KMS-11 (cell line): Measurements from ENCODE around the gene UQCRC1.

Experiments
- H2AFZ ChIP-seq: fragments of 200-600 bp; sonication (generic); 2 replicates; pipeline ENCODE4 v1.6.1; 2016; ENCODE audit warnings: antibody characterized with exemption, mixed run types, low read depth
- H3K27ac ChIP-seq: fragments of 200-600 bp; sonication (generic); 2 replicates; pipeline ENCODE4 v1.6.1; 2016; ENCODE audit warnings: mild to moderate bottlenecking, mixed run types
- H3K27me3 ChIP-seq: fragments of 200-600 bp; sonication (generic); 2 replicates; pipeline ENCODE4 v1.6.1; 2017; ENCODE audit warnings: mild to moderate bottlenecking, low read depth, mixed run types, moderate library complexity; ENCODE audit not compliant: insufficient read depth
- H3K36me3 ChIP-seq: fragments of 200-600 bp; sonication (generic); 2 replicates; pipeline ENCODE4 v1.6.1; 2017; ENCODE audit warnings: mild to moderate bottlenecking, mixed run types; ENCODE audit not compliant: insufficient read depth
- H3K4me1 ChIP-seq: fragments of 200-600 bp; sonication (generic); 2 replicates; pipeline ENCODE4 v1.6.1; 2016; ENCODE audit warnings: mild to moderate bottlenecking, low read depth, mixed run types; ENCODE audit not compliant: poor library complexity, severe bottlenecking
- H3K4me2 ChIP-seq: fragments of 200-600 bp; sonication (generic); 2 replicates; pipeline ENCODE4 v1.7.0; 2016; ENCODE audit warnings: mild to moderate bottlenecking, mixed run types
- H3K4me3 ChIP-seq: fragments of 200-600 bp; sonication (generic); IDR thresholded peaks from 2 replicates; pipeline ENCODE4 v1.6.1; 2017; ENCODE audit warnings: low read depth, low read length, mixed read lengths; ENCODE audit not compliant: insufficient read depth
- H3K79me2 ChIP-seq: fragments of 200-600 bp; sonication (generic); 2 replicates; pipeline ENCODE4 v1.6.1; 2016; ENCODE audit warnings: low read depth, mixed run types; ENCODE audit not compliant: insufficient read depth
- H3K9ac ChIP-seq: fragments of 200-600 bp; sonication (generic); 2 replicates; pipeline ENCODE4 v1.6.1; 2016; ENCODE audit warnings: mild to moderate bottlenecking, mixed run types
- H4K20me1 ChIP-seq: fragments of 200-600 bp; sonication (generic); 2 replicates; pipeline ENCODE4 v1.6.1; 2016; ENCODE audit warnings: mild to moderate bottlenecking, mixed run types; ENCODE audit not compliant: insufficient read depth
- CTCF ChIP-seq: fragments of 200-600 bp; sonication (generic); conservative IDR thresholded peaks from 2 replicates; pipeline ENCODE4 v1.6.1; 2017; ENCODE audit warnings: low read depth, mild to moderate bottlenecking, antibody characterized with exemption, low read length, moderate library complexity, mixed read lengths

Gene UQCRC1

GRCh38 chr3:48635222-48636021, 26.0 kb upstream of the UQCRC1 start, which contains the start of gene SLC26A6:
TSS of gene SLC26A6 (minus strand) at chr3:48635461. CDS start at chr3:48635393, 68 bp downstream.
- Histone ChIP-seq H3K27me3 (no peaks in the 10 kb centered on the region), H4K20me1 (no peaks in the 10 kb centered on the region), H3K9ac (peak within 1 kb of the TSS; percentile 22; the same call in 1 of the 2 replicates), H3K4me1 (no peaks in the 10 kb centered on the region), H3K27ac (no peak within 1 kb of the TSS), H3K79me2 (no peaks in the 10 kb centered on the region), H3K4me3 (peak within 1 kb of the TSS; percentile 17), H2AFZ (peak within 1 kb of the TSS; percentile 73), H3K36me3 (no peaks in the 10 kb centered on the region), H3K4me2 (peak within 1 kb of the TSS; percentile 63)
- TF ChIP-seq CTCF: 0 out of 2 replicates have a peak, but pooled peaks have one; percentile 34

- Histone ChIP-seq H2AFZ (peak overlapping the region; percentile 52), H3K4me2 (peak overlapping the region; percentile 31), H3K36me3 (no peaks in the 10 kb centered on the region), H3K27me3 (no peaks in the 10 kb centered on the region), H3K79me2 (no peaks in the 10 kb centered on the region), H3K9ac (peak overlapping the region; percentile 22; the same call in 1 of the 2 replicates), H3K27ac (no peak overlapping the region), H4K20me1 (no peaks in the 10 kb centered on the region), H3K4me1 (no peaks in the 10 kb centered on the region), H3K4me3 (no peak overlapping the region)
- TF ChIP-seq CTCF: no peak
Observed at GRCh38 chr3:48634661-48635221, 25.3 kb upstream of the UQCRC1 start.

- no peaks in the 10 kb centered on the region for H3K36me3 ChIP-seq
- no peaks in the 10 kb centered on the region for H3K4me1 ChIP-seq
- no peak overlapping the region for H3K4me2 ChIP-seq
- H3K4me3 ChIP-seq: no peak overlapping the region
- no peaks in the 10 kb centered on the region for H3K27me3 ChIP-seq
- H4K20me1 ChIP-seq: no peaks in the 10 kb centered on the region
- no peak overlapping the region for H3K27ac ChIP-seq
- no peaks in the 10 kb centered on the region for H3K79me2 ChIP-seq
- H3K9ac ChIP-seq: no peak overlapping the region
- TF ChIP-seq CTCF: no peak
- H2AFZ ChIP-seq: no peak overlapping the region
Observed at GRCh38 chr3:48633743-48634142, 24.3 kb upstream of the UQCRC1 start.

GRCh38 chr3:48633256-48633655, 23.8 kb upstream of the UQCRC1 start:
- H3K4me2 ChIP-seq: no peak overlapping the region
- H3K79me2 ChIP-seq: no peaks in the 10 kb centered on the region
- no peak overlapping the region for H3K9ac ChIP-seq
- no peaks in the 10 kb centered on the region for H3K4me1 ChIP-seq
- no peaks in the 10 kb centered on the region for H3K27me3 ChIP-seq
- no peaks in the 10 kb centered on the region for H4K20me1 ChIP-seq
- H3K36me3 ChIP-seq: no peaks in the 10 kb centered on the region
- no peak for TF ChIP-seq CTCF
- H2AFZ ChIP-seq: no peak overlapping the region
- H3K4me3 ChIP-seq: no peak overlapping the region
- no peak overlapping the region for H3K27ac ChIP-seq
